ENCODE data around the gene SLC6A9. TPM values are rescaled to one million over a fixed set of nuclear protein-coding genes. Genes with fewer than 3 reads are reported as not detected.
A peak's percentile ranks its signal among the peaks of the same experiment; 100 is the strongest.

Gene SLC6A9
- polyA plus RNA-seq, 2 of the 4 experiments (the other 2 are of a cell fraction): 9.0 to 17.7 TPM

- ATAC-seq: no peak
- FAIRE-seq: no peak
- 43% methylated on average over 1 of the region's 1 CpG for WGBS (ENCODE audit: missing lambda C conversion rate)
Measured at GRCh38 chr1:44057293-44057692, 26.0 kb upstream of the SLC6A9 start.

GRCh38 chr1:44053394-44053793, 22.1 kb upstream of the SLC6A9 start:
- POLR2A ChIA-PET: no interaction called here
- 78% methylated on average over 2 of the region's 2 CpGs for WGBS (ENCODE audit: missing lambda C conversion rate)
- Histone ChIP-seq H3K9me3 (no peaks in the 10 kb centered on the region), H3K27ac (no peak overlapping the region), H3K4me1 (peaks cover 23% of the 10 kb centered on the region), H3K4me3 (no peak overlapping the region), H3K4me2 (no peak overlapping the region)
- no peak for FAIRE-seq
- no peak for ATAC-seq
- CTCF ChIA-PET: no interaction called here
- no peak for DNase-seq (ENCODE audit: low read depth in 1 of 2, low spot score in 1 of 2)
- no peak for TF ChIP-seq POLR2A (IDR thresholded peaks at IDR 0.05; ENCODE audit: low read length)
- TF ChIP-seq RCOR1 (IDR thresholded peaks at IDR 0.05; ENCODE audit: low read depth, low read length): no peak
- no peak for TF ChIP-seq MAZ (IDR thresholded peaks at IDR 0.05; ENCODE audit: borderline replicate concordance, low read depth, low read length)
- no peak for TF ChIP-seq FOXS1 (CRISPR knock-in tag; IDR thresholded peaks at IDR 0.05)

More at GRCh38 chr1:44057293-44057692, 26.0 kb upstream of the SLC6A9 start:
- Histone ChIP-seq H3K4me2 (no peak overlapping the region), H3K9me3 (no peaks in the 10 kb centered on the region), H3K4me1 (peaks cover 7% of the 10 kb centered on the region), H3K27ac (no peak overlapping the region), H3K4me3 (no peak overlapping the region)
- TF ChIP-seq KDM5A (IDR thresholded peaks at IDR 0.05) (no peak), HOXB5 (CRISPR knock-in tag; IDR thresholded peaks at IDR 0.05) (no peak), HOXA7 (CRISPR knock-in tag; IDR thresholded peaks at IDR 0.05) (no peak), KDM1A (IDR thresholded peaks at IDR 0.05; ENCODE audit: low read depth) (no peak), MAFK (IDR thresholded peaks at IDR 0.05; ENCODE audit: partially characterized antibody) (no peak), ATOH8 (CRISPR knock-in tag; IDR thresholded peaks at IDR 0.05; ENCODE audit: low read depth) (no peak), SREBF2 (IDR thresholded peaks at IDR 0.05) (no peak), CHD2 (IDR thresholded peaks at IDR 0.05; ENCODE audit: low read length, partially characterized antibody) (no peak)
- DNase-seq (ENCODE audit: low read depth in 1 of 2, low spot score in 1 of 2): no peak
- ChIA-PET CTCF (interaction anchor here (2.1 kb wide), 2 partner anchors 21 to 52 kb away, joined by 9 to 10 read pairs; no protein-coding TSS in a partner anchor), POLR2A (no interaction called here)

- DNase-seq (ENCODE audit: low read depth in 1 of 2, low spot score in 1 of 2): peak in 1 of 2 experiments; percentile 28
- no peak for TF ChIP-seq RFX5 (IDR thresholded peaks at IDR 0.05)
- no peak for TF ChIP-seq TP53 (CRISPR knock-in tag; IDR thresholded peaks at IDR 0.05)
- no peak for TF ChIP-seq NR3C1 (IDR thresholded peaks at IDR 0.05)
- TF ChIP-seq PHF8 (IDR thresholded peaks at IDR 0.05; ENCODE audit: borderline replicate concordance, low read depth): no peak
- no peak for TF ChIP-seq TFCP2L1 (CRISPR knock-in tag; IDR thresholded peaks at IDR 0.05)
- TF ChIP-seq CHD4 (IDR thresholded peaks at IDR 0.05; ENCODE audit: borderline replicate concordance): no peak
- TF ChIP-seq HOXB5 (CRISPR knock-in tag; IDR thresholded peaks at IDR 0.05): no peak
- no peak for TF ChIP-seq MAX (IDR thresholded peaks at IDR 0.05)
- TF ChIP-seq HDAC2 (IDR thresholded peaks at IDR 0.05): no peak
- no peak for TF ChIP-seq FOSB (CRISPR knock-in tag; IDR thresholded peaks at IDR 0.05)
- no peak for TF ChIP-seq CTCF (IDR thresholded peaks at IDR 0.05)
- ChIA-PET POLR2A (no interaction called here), CTCF (interaction anchor here (1.2 to 12.3 kb wide), 3 partner anchors 44 to 602 kb away, joined by 3 to 148 read pairs (median 4); no protein-coding TSS in a partner anchor)
- peaks cover 33% of the 10 kb centered on the region for H3K4me1 ChIP-seq
- peak overlapping the region; percentile 86 to 91 for H3K27ac ChIP-seq
- H3K4me2 ChIP-seq: peak overlapping the region; percentile 78
- no peak overlapping the region; the same call in 2 of the 3 replicates for H3K4me3 ChIP-seq
- WGBS (ENCODE audit: missing lambda C conversion rate): 36% methylated on average over 3 of the region's 3 CpGs
- FAIRE-seq: no peak
- no peak for ATAC-seq
- H3K9me3 ChIP-seq: no peaks in the 10 kb centered on the region
Measured at GRCh38 chr1:44050261-44050660, 19.0 kb upstream of the SLC6A9 start.
